Measurements from ENCODE around the gene CDH13.

The CDH13 gene

DNA sequence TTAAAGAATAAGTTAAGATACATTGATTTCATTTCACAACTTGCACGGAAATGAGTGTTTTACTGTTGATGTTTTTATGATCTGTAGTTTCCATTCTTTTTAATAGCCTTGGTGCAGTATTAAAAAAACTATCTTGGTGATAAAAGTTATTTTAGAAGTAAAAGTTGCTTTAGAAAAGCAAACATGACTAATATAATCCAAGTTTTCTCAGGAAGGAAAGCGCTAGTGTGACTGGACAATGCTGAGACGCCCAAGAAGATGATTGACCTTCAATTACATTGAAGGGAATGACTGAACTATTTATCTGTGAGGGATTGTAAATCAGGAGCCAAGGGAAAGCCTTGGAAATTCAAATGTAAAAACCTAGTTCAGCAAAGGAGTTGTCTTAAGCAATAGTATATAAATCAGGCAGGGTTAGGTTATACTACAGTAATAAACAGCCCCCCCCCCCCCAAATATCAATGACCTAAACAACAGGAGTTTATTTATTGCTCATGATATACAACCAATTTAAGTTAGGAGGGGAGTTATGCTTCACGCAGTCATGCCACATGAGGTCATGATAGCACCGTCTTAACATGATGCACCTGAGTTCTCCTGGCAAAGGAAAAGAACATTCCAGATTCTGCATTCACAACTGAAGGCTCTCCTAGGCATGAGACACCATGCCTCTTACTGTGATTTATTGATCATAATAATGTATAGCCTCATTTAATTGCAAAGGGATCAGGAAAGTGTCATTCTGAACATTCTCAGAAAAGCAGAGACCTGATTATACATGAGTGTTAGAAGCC lies 443.8 kb downstream of the CDH13 start:
- no peak for DNase-seq

DNA sequence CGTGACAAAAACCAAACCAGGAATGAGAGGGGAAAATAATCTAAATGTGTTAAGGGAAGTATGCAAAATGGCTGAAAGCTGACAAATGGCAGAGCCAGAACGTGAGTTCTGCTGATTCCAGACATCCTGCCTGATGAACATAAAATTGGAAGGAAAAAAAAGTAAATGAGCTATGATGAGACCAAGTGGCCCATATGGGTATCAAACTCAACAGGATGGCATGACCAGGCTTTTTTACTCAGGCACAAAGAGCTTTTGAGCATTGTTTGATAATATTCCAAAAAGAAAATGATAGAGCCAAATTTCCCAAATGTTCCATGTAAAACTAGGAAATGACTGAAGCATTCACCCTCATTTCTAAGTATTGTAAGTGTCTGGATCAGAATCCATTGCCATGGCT lies 449.2 kb downstream of the CDH13 start:
- no peak for DNase-seq

DNA sequence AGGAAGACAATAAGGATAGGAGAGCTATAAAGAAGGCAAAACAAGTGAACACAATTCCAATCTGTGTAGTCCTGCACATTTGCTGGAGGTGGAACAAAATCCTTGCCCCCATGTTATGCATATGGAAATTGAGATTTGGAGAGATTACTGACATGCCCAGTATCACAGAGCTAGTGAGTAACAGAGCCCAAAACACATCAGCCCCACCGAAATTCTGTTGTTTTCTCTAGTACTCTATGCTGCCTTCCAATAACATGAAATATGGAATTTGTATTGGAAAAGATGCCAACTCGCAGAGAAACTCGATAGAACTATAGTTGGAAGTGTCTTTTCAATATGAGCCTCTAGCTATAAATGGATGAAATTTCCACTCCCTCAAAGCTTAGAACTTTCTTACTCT lies 456.6 kb downstream of the CDH13 start:
- no peak for DNase-seq

DNA sequence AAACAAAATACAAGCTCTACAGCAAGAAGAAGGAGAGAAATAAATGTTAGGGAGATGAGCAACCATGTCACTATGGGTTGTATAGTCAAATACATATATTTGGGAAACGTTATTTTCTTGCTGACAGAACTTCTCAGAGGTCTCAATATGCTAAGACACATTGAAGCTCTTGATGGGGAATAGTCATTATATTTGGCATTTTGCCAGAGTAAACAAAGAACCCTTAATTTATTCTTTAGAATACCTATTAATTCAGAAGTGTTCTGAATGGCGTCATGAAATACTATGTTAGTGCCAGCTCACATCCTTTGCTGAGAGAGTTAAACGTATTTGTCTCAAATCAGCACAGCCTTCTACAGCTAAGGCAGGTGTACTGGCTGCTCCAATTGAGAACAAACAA lies 458.9 kb downstream of the CDH13 start:
- DNase-seq: no peak

DNA sequence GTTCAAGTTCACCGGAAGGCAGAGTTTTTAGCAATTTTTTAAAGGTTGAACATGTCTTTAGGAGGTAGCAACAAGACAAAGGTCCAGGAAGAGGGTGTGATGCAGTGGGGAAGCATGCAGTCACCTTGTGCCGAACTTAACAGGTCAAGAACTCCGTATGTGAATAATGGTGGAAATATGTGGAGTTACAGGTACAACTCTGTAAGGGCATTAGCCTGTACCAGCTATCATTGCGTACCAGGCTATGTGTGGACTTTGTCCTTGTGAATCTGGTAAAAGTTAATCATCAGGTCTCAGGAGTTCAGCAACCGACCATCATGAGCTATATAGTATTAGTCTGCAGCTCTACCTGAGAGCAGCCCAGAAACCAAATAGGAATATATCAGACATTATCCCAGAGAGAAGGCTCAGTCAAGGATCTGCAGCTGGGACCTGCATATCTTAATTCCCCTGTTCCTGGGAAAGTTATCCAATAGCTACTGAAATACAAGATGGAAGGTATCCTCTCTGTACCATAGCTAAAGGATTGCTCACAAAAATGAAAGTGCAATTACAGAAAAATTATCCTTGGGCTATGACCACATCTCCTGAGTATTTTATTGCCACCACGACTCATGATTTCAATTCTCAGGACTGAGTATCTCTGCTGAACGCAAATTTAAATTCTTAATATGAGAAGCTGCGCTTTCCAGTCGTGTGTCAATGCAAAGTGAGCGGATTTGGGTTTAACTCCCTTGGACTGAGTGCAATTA lies 469.3 kb downstream of the CDH13 start:
- no peak for DNase-seq

DNA sequence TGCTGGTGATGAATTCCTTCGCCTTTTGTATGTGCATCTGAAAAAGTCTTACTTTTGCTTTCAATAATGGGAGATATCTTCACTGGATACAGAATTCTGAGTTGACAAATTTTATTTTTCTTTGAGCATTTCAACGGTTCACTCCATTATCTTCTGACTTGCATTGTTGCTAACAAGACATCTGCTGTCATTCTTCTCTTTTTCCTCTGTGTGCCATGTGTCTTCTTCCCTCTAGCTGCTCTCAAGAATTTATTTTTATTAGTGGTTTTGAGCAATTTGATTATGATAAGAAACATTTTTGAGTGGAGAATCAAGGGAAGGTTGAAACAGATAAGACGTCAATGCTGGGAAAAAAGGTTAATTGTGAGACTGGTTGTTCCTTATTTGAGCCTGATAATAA lies 471.8 kb downstream of the CDH13 start:
- no peak for DNase-seq

DNA sequence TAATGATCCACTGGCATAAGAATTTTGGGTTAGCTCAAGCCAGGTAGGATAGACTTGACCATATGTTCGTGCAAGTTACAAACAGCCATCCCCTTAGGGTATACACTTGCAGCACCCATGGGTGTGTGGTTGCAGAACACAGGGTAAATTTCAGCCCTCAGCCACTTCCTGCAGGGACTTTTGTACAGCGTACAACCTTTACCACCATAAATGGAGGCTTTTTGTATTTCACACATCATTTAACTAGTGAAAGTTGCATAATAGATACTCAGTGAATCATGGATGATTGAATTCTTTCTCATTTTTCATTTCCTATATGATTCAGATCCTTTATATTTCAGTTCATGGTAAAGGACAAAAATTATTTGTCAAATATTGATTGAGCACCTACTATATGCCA lies 473.9 kb downstream of the CDH13 start:
- DNase-seq: no peak

DNA sequence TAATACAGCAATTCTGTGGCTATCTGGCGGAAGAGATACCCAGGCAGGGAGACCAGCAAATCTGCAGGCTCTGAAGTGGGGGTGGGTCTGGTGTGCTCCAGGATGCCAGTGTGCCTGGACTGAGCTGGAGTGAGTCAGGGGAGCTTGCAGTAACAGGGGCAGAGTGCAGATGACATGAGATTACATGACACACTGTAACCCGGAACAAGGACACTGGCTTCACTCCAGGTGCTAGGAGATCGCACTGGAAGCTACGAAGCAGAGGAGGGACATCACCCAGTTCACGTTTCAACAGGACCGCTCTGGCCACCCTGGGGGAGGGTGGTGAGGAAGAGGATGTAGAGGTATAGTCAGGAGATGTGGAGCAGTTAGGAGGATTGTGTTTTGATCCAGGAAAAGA lies 475.6 kb downstream of the CDH13 start:
- no peak for DNase-seq

DNA sequence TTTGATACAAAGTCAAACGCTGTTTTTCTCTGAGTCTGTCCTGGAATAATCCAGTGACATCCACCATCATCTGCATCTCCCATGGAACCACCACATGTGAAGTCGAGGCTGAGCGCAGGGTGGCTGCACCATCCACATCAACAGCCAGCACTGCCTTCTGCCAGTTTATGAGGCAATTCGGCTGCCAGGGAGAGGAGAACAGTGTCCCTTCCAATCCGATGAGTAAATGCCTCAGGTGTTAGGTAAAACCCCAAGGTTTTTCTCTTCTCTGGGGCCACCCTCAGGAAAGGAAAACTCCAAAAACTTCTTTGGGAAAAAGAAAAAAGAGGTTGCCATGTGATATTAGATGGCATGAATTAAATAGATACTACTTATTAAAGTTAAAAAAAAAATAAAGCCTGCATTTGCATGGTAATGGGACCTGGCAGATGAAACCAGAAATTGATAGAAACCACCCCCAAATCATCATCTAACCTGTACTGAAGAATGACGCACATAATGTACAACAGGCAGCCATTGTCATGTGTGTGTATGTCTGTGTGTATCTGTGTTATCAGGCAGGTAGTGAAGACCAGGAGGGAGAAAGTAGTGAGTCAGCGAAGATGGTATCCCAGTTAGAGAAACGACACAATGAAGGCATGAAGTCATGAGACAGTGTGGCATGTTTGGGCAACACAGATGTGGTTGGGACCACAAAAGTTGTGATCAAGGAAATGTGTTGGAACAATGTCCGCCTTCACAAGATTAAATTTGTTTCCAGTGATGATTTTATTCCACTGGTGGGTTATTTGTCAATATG lies 478.7 kb downstream of the CDH13 start:
- DNase-seq: no peak

DNA sequence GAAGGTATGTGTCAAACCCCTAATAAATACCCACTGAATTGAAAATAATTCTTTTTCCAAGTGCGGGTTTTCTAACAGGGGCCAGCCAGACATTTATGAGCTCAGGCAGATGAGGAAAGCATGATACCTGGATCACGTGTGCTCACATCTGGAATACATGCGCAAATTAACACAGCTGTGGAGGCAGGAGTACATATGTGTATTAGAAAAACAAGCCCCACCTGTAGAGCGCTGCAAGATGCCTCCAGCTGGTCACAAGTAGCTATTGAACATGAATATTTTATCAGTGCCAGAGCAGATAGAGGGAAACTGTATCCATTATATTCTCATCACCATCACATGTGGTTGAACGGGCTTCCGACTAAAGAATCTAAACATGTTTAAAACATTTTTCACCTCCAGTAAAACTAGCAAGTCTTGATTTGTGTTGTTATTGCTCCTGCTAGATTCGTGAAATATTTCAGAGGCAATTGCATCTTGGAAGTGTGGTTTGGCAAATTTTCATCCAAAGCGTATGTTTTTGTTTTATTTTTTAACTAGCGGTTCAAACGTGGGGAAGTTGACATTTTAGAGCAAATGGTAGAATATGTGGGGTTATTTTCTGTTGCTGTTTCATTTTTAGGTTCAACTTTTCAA lies 482.8 kb downstream of the CDH13 start:
- DNase-seq: no peak

DNA sequence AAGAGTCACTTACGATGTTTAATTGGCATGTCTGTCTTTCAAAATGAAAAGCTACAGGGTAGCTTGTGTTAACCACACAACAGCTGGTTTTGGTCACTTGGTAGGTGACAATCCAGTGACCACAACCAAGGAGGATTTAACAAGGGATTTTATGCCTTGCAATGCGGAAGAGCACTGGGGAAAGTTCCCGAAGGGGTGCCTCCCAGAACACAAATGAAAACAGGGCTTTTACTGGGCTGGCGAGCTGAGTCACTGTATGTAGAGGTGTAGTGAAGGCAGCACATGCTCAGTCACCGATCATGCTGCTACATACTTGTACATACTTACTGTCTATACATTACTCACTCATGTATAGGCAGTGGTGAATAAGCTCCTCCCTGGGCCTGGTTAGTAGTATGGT lies 483.5 kb downstream of the CDH13 start:
- no peak for DNase-seq

DNA sequence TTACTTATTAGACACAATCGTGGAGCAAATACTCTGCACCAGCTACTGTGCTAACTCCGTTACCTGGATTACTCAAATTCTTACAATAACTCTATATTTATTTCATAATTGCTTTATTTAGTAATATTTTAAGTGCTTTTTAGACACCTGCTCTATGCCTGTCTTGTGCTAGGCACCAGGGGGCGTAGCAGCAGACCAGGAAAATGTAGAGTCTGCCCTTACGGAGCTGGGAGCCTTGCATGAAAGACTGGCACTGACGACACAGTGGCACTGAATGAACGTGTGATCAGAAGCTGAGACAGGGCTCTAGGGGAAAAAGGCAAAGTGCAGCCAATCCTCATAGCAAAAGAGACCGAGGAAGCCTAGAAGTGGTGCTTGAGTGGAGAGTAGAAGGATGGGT lies 486.5 kb downstream of the CDH13 start:
- peak; percentile 10 for DNase-seq

DNA sequence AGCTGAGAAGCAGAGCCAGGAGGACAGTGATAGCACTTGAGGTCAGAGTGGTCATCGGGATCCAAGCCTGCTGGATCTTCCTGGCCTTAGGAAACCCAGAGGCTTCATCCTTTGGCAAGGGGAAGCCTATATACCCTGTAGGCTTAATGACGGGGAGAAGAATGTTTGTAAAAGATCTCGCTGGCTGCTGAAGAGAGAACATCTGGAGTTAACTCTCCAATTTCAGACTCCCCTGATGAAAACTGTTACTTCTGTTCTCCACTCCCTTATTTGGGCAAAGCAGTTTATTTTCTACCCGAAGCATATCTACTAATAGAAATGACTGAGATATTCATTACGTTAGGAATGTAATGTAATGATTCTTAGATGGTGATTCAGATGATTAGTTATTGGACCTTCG lies 487.0 kb downstream of the CDH13 start:
- no peak for DNase-seq

DNA sequence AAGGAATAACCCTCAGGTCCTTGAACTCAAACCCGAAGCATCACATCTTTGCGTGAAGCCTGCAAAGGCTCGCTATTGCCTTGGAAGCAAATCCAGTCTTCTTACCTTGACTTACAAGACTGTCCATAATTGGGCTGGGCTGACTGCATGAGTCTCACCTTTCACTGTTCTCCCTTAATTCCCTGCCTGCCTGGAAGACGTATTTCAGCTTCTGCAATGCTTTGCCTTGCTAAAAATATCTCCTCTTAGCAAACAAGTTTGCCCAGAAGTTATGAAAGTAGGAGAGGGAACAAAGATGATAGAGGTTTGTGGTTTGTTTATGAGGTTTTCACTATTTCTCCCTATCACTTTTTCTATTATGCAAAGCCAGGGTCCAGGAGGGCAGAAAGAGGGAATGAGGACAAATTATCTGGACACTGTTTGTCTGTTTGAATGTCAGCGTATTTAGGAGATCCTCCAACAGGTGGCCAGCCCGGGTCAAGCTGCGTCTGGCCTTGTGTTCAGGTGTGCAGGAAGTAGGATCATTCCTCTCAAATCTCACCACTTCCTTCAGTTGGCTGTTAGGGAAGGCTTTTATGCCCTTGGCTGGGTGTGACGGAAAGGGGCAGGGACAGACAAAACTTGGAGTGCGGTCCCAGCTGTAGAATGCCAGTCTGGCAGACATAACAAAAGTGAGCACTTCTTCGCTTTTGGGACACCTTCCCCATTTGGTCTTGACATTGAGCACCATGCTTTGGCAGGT lies 488.9 kb downstream of the CDH13 start:
- no peak for DNase-seq

DNA sequence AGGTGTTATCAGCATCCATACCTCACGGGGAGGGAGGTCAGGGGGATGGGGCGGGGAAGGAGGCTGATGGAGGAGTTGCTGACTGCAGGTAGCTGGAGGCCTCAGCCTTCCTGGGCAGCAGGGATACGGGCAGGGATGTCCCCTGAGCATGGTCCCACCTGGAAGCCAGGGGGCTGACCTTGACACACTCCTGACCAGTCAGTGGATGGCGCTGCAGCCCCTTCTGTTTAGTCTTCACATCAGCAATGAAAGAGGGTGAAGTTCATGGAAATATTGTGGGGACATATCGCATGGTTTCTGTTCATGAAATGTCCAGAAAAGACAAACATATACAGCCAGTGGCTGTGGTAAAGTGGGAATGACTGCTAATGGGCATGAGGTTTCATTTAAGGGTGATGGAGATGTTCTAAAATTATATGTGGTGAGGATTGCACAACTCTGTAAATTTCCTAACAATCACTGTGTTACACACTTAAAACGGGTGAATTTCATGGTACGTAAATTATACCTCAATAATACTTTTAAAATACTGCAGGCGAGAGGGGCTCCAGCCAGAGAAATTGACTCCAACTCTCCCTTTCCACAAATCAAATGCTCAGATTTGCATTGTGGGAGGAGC lies 489.6 kb downstream of the CDH13 start:
- DNase-seq: no peak

DNA sequence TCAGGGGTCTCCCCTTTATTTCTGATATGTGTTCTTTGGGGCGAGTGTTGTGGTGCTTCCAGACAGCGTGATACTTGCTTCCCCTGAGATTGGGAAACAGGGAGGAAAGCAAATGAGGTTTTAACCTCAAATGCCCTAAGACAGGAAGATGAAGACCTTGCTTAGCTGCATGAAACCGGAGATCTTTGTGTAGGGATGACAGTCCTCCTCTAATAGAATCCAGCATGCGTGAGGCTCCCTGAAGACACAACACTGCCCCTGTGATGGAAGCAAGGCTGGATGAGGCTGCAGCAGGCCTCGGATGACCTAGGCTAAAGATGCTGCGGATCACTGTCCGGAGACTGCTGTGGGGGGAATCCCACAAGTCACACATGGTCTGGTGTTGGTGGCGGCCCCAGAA lies 491.0 kb downstream of the CDH13 start:
- no peak for DNase-seq

DNA sequence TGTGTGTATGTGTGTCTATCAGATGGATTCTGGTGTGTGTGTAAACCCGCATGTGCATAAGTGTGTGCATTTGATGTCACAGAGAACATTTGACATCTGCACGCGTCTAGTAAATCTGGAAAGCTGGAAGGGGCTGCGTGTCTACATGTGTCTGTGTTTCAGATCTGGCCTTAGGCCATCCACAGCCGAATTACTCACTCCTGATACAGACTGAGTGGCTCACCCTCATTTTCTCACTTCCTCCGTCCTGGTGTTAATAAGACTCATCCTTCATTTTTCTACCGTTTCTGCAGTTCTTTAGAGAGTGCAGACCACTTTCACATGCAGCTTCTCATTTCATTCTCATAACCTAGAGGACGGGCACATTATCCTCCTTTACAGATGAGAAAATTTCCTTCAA lies 491.6 kb downstream of the CDH13 start:
- no peak for DNase-seq

DNA sequence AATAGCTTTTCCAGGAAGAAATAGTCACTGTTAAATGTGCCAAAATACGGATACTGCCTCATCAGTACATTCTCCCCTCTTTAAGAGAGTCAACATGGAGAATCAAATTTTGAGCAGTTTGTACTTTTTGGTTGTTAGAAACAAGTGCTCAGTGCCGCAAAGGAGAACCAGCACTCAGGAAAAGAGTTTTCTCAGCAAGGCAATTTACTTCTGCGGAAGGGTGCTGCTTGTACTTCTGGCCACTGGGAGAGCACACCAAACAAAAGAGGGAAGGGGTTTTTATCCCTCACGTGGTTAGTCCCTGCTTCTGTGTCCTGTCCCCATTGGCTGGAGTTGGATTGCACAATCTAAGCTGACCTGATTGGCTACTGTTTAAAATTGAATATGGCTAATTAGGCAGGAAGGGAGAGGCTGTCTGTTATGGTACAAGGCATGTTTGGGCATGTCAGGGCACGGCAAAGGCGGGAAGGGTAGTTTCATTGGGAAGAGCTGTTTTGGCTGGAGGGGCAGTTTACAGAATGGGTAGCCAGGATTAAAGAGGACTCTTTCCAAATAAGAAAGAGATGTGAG lies 499.3 kb downstream of the CDH13 start:
- no peak for DNase-seq

DNA sequence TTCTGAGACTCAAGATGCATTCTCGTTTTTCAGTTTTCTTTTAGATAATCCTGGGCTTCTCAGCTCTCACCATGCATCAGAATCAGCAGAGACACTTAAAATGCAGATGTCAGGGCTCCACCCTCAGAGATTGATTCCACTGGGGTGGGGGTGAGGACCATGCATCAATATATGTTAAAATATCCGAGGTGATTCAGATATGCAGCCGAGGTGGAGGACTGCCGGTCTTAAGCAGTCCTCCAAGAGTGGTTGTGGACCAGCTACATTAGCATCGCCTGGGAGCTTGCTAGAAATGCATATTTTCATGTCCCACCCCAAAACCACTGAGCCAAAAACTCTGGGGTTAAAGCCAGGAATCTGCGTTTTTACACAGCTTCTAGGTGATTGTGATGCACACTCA lies 501.3 kb downstream of the CDH13 start:
- no peak for DNase-seq

DNA sequence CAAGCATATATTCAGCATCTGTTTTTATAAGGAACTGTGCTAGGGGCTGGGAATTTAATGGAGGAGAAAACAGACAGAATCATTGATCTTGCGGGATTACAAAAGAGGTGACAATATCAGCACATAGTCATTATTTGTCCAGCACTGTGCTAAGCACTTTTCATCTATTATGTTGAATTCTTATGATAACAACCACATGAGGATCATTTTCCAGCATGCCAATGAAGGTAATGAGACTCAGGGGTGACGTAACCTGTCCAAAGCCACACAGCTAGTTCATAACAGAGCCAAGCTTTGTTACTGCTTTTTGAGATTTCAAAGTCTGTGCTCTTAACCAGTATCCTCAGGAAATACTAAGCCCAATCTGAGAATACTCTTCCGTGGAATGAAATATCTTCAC lies 503.3 kb downstream of the CDH13 start:
- no peak for DNase-seq

DNA sequence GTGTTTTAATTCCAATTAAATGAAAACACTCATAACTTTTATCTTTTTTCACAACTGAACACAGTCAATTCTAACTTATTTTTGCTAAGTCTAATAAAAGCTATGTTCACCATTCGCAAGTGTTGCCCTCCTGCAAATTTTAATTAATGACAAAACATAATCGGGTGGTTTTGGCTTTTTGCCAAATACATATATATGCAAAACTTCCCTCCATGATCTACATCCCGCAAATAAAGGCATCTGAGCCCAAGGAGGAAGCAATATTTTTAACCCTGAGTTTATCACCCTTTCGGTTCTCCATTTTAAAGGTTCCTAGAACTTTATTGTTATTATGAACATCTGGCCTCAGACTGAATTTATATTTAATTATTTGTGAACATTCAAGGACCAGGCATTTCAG lies 507.9 kb downstream of the CDH13 start:
- DNase-seq: no peak

DNA sequence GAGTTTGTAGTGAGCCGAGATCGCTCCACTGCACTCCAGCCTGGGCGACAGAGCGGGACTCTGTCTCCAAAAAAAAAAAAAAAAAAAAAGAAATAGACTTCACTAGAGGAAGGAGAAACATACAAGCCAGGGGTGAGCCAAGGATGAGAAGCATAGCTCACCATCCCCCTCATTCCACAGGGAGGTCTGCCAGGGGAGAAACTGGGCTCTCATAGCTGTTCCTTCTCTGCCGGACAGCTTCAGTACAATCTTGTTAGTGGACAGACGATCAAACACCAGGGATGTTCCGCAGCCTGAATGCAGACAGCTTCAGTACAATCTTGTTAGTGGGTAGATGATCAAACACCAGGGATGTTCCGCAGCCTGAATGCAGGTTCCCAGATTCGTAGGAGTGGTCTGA lies 509.6 kb downstream of the CDH13 start:
- no peak for DNase-seq
